GM21447 (cell line): Measurements from ENCODE around the gene PIP5KL1.

Experiments
- ATAC-seq: cut with Tn5 transposase; IDR thresholded peaks from one replicate; pipeline ENCODE4 v1.9.1; 2021; ENCODE audit not compliant: unreplicated experiment

Gene PIP5KL1

DNA sequence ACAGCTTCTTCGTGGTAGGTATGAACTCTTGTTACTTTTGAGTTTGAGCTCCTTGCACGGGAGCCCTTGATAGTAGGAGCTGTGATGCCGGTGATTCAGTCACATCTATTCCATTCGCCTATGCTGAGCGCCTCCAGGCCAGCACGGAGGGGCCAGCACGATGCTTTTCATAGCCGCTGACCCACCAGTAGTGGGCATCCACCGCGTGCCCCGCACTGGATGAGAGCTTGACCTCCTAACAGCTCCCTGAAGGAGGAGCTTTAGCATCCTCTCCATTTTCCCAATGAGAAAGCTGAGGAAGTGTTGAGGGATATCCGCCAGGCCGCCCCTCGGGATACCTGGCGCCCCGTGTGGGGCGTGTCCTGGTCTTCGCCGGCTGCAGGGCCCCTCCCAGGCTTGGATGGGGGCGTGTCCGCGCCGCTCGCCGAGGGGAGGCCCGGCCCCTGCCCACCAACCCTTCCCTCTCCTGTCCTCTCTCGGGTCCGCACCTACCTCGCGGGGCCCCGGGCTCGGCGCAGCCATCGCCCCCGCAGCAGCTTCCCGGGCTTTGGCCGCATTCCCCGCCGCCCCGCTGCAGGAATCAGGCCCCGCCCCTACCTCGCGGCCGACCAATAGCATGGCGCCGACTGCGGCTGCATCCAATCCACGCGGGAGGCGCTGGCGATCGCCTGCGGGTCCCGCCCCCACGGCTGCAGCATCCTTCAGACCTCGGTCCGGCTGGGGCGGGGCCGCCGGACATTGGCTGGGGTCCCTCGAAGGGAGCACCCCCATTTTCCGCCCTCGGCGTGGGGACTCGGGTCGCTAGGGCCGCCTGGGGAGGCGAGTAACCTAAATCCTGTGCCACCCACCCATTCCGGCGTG is at the start of gene PIP5KL1:
PIP5KL1 (minus strand) TSS at position 547 of the 861 bp plus-strand sequence; CDS start at position 522, 25 bp downstream.
- ATAC-seq: peak; percentile 80

- peak; percentile 19 for ATAC-seq
Observed at GRCh38 chr9:127980060-127980705, 49.6 kb upstream of the PIP5KL1 start.

DNA sequence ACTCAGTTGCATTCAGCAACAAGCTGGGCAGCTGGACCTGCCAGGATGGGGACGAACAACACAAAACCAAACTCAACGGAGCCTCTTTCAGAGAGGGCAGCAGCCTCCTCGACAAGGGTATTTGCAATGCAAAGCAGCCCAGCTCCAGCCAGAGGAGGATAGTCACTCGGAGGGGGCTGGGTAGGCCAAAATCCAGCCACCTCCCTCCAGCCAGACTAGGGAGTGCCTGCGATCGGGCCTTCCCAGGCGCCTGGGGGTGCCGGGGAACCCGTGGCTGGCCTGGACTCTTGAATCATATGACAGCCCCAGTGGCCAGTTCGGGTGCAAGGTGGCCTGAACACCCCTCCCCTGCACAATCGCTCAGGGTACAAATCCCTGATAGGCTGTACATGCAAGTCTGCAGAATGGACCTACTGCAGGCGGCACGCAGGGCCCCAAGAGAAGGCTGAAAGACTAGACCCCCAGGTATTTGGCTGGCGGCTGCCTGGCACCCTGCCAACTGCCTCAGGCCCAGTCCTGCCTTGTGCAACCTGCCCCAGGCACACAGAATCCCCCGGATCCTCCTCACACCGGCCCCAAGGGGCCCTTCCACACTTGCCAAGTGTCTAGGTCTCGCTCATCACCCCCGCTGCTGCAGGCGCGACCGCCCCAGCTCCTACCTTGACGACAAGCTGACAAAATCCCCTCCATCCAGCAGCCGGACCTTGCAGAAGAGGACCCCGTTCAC is 48.9 kb upstream of the PIP5KL1 start:
- peak; percentile 32 for ATAC-seq

GRCh38 chr9:127979015-127979332 is 48.4 kb upstream of the PIP5KL1 start:
- ATAC-seq: no peak

DNA sequence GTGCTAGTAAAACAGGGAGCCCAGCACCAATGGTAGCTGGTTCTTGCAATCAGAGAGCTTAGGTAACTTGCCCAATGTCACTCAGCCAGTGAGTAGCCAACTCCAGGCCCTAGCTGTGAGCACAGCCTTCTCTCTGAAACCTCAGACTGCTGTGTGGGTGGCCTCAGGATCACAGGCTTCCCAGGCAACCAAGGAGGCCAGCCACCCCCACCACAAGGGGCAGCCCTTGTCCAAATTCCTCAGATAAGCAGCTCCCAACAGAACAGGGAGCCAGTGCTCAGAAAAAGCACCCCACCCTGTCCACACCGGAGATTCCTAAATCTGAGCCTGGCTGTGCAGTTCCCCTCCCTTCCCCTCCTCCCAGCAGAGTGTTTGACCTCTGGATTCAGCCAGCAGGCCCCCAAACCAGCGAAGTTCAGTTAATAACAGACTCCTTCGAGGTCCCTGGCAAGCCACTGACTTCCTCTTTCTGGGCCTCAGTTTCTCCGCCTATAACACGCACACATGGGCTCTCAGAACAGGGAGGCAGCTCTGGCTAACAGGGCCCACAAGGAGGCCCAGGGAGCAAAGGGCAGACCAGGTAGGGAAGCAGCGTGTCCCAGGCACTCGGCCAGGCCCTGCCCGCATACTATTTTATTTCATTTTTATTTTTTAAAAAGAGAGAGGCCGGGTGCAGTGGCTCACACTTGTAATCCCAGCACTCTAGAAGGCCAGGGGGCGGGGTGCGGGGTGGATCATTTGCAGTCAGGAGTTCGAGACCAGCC is 47.5 kb upstream of the PIP5KL1 start:
- no peak for ATAC-seq

DNA sequence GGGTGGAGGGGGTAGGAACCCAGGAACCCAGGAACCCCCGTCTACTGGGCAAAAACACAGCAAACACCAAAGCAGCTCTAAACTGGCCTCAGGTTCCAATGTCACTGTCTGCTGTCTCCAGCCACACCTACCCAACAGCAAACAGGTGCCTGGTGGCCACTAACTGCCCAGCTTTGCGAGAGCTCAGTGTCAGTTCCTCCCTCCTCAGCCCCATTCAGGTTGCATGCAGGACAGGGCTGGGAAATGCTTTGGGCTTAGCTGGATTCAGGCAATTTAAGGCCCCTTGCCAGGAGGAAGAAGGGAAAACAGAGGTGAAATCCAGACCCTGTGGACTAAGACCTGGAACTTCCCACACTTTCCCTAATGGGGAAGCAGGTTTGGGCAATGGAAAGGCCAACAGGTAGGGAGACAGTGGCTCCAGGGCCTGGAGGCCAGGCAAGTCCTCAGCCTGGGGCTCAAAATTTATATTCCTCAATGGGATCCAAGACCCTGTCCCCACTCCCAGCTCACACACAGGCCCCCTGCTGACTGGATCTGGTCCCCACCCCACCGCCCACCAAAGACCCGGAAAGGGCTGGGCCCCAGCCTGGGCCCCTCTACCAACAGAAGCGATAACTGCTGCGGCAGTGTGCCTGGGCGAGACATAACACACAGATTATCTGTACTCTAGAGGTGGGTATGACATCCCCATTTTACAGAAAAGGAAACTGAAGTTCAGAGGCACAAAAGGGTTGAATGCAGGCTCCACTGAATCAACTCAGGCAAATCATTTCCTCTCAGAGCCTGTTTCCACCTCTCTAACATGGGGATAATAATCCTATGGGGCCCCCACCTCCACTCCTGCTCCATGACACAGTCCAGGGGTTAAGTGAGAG is 46.7 kb upstream of the PIP5KL1 start:
- no peak for ATAC-seq

DNA sequence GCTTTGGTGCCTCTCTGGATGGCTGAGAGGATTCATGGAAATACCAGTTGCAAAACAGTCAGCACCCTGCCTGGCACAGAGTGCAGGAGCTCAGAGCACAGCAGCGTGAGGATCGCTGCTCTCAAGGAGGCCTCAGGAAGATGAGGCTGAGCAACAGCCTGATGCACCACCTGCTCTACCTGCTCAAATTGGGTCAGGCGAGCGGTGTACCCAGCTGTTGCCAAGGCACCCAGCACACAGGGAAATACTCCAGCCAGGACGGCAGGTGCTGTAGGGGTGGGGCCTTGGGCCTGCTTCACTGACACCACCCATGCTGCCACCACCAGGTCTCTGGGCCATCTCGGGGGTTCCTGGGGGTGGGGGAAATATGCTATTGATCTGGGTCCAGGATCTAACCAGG is 45.9 kb upstream of the PIP5KL1 start:
- ATAC-seq: no peak

- ATAC-seq: no peak
Observed at GRCh38 chr9:127975376-127976315, 45.1 kb upstream of the PIP5KL1 start.

GRCh38 chr9:127974769-127975261 is 44.2 kb upstream of the PIP5KL1 start:
- no peak for ATAC-seq

DNA sequence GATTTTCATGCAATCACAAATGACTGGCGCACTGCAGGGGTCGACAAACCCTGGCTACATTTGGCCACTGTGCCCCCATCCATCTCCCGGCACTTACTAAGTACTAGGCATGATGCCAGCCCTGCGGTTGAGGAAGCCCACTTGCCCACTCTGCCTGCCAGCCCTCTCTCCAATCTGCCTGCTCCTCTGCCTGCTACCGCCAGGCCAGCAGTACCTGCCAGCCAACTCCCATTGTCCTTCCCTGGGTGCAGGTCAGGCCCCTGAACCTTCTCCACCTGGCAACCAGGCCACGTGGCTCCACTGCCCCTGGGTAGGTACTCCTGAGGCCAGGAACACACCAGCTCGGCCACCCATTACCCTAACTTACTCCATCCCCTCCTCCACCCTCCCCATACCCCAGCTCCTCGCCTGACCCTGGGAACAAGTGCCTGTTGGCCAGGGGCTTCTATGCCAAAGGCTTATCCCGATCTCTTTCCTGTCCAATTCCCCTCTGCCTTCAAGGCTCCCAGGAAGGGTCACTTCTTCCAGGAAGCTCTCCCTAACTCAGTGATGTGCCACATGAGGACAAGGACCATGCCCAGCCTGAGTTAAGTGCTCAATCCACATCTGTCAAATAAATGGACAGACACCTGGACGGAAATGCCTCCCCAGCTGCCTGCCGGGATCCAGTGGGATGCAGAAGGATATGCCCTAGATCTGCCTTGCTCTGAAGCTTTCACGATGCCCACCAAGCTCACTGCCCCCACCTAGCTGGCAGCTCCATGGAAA is 43.6 kb upstream of the PIP5KL1 start:
- ATAC-seq: no peak

- ATAC-seq: no peak
Observed at GRCh38 chr9:127973169-127974000, 42.8 kb upstream of the PIP5KL1 start.

- ATAC-seq: no peak
Observed at GRCh38 chr9:127972236-127972871, 41.8 kb upstream of the PIP5KL1 start.

- ATAC-seq: no peak
Observed at GRCh38 chr9:127971357-127972235, 41.0 kb upstream of the PIP5KL1 start.

GRCh38 chr9:127970401-127971313 is 40.1 kb upstream of the PIP5KL1 start:
- ATAC-seq: peak; percentile 81
